ENCODE data around the gene ANAPC5. TPM values are rescaled to one million over a fixed set of nuclear protein-coding genes. Genes with fewer than 3 reads are reported as not detected.

Gene ANAPC5
- total and polyA plus RNA-seq, 2 experiments from 2014 or later = 128 to 144 TPM

DNA sequence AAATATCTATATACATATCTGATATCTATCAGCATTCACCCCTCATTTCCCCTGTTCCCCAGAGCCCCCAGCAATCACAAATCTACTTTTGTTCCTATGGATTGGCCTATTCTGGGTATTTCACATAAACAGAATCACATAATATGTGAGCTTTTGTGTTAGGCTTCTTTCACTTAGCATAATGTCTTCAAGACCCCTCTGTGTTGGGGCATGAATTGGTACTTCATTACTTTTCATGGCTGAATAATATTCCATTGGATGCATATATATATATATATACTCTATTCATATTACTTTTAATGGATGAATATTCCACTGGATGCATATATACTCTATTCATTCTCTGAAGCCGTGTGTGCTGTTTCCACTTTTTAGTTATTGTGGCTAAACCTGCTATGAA lies 84.4 kb downstream of the ANAPC5 start:
- no peaks in the 10 kb centered on the region for H3K79me2 ChIP-seq (ENCODE audit: insufficient read depth)
- in situ Hi-C loops (cut with MboI) = no loop called here
- WGBS, 2 experiments (ENCODE audit: low coverage in 1 of 2, low lambda C conversion rate in 2 of 2, missing lambda C conversion rate in 2 of 2) = 100% methylated on average over 1 of the region's 1 CpG

GRCh38 chr12:121264951-121265515 lies 87.2 kb downstream of the ANAPC5 start:
- Histone ChIP-seq H3K4me2 (ENCODE audit: unreplicated experiment) (no peak overlapping the region), H3F3A (ENCODE audit: insufficient read depth) (no peaks in the 10 kb centered on the region)
- WGBS, 2 experiments (ENCODE audit: low coverage in 1 of 2, low lambda C conversion rate in 2 of 2, missing lambda C conversion rate in 2 of 2) = 86 to 87% methylated on average over 10 of the region's 10 CpGs

More for the DNA sequence above, 84.4 kb downstream of the ANAPC5 start:
- H3K27ac ChIP-seq = no peak overlapping the region
- H3K4me3 ChIP-seq = no peak overlapping the region
- no peaks in the 10 kb centered on the region for H3K4me1 ChIP-seq (ENCODE audit: insufficient read depth)
- H3K36me3 ChIP-seq (ENCODE audit: low read depth) = peaks cover 28% of the 10 kb centered on the region; the same call in 1 of the 2 replicates
- H3K4me2 ChIP-seq (ENCODE audit: unreplicated experiment) = no peak overlapping the region
- no peak overlapping the region for H2AFZ ChIP-seq
- H3K27me3 ChIP-seq (replicated peaks; ENCODE audit: insufficient read depth) = no peaks in the 10 kb centered on the region
- H3K9me3 ChIP-seq (ENCODE audit: low read depth) = no peaks in the 10 kb centered on the region
- H4K20me1 ChIP-seq (ENCODE audit: insufficient read depth) = no peaks in the 10 kb centered on the region
- H3F3A ChIP-seq (ENCODE audit: insufficient read depth) = no peaks in the 10 kb centered on the region
- no peaks in the 10 kb centered on the region for H3K9me2 ChIP-seq (ENCODE audit: insufficient read depth)
- no peak for DNase-seq
- TF ChIP-seq EZH2phosphoT487 (IDR thresholded peaks at IDR 0.05; ENCODE audit: insufficient read depth, low read depth) (no peak), EZH2 (IDR thresholded peaks at IDR 0.05; ENCODE audit: insufficient read depth, poor library complexity, severe bottlenecking) (no peak)
- no peak overlapping the region for H3K9ac ChIP-seq

GRCh38 chr12:121264135-121264534 lies 88.1 kb downstream of the ANAPC5 start:
- in situ Hi-C loops (cut with MboI) = no loop called here
- no peaks in the 10 kb centered on the region for H3F3A ChIP-seq (ENCODE audit: insufficient read depth)
- H3K9me2 ChIP-seq (ENCODE audit: insufficient read depth) = no peaks in the 10 kb centered on the region
- no peak overlapping the region for H3K4me2 ChIP-seq (ENCODE audit: unreplicated experiment)
- no peaks in the 10 kb centered on the region for H3K27me3 ChIP-seq (replicated peaks; ENCODE audit: insufficient read depth)
- TF ChIP-seq EZH2 (IDR thresholded peaks at IDR 0.05; ENCODE audit: insufficient read depth, poor library complexity, severe bottlenecking) (no peak), EZH2phosphoT487 (IDR thresholded peaks at IDR 0.05; ENCODE audit: insufficient read depth, low read depth) (no peak)
- H2AFZ ChIP-seq = no peak overlapping the region
- no peaks in the 10 kb centered on the region for H4K20me1 ChIP-seq (ENCODE audit: insufficient read depth)
- peaks cover 21% of the 10 kb centered on the region; the same call in 1 of the 2 replicates for H3K36me3 ChIP-seq (ENCODE audit: low read depth)
- no peak overlapping the region for H3K9ac ChIP-seq
- H3K27ac ChIP-seq = no peak overlapping the region
- H3K4me1 ChIP-seq (ENCODE audit: insufficient read depth) = no peaks in the 10 kb centered on the region
- no peaks in the 10 kb centered on the region for H3K9me3 ChIP-seq (ENCODE audit: low read depth)
- 87 to 93% methylated on average over 8 of the region's 8 CpGs for WGBS, 2 experiments (ENCODE audit: low coverage in 1 of 2, low lambda C conversion rate in 2 of 2, missing lambda C conversion rate in 2 of 2)
- DNase-seq = no peak
- H3K79me2 ChIP-seq (ENCODE audit: insufficient read depth) = no peaks in the 10 kb centered on the region
- H3K4me3 ChIP-seq = no peak overlapping the region

More at GRCh38 chr12:121264951-121265515, 87.2 kb downstream of the ANAPC5 start:
- Histone ChIP-seq H3K9me2 (ENCODE audit: insufficient read depth) (no peaks in the 10 kb centered on the region), H3K4me1 (ENCODE audit: insufficient read depth) (no peaks in the 10 kb centered on the region), H2AFZ (no peak overlapping the region), H3K9me3 (ENCODE audit: low read depth) (no peaks in the 10 kb centered on the region), H3K27me3 (replicated peaks; ENCODE audit: insufficient read depth) (no peaks in the 10 kb centered on the region), H3K9ac (no peak overlapping the region), H3K4me3 (no peak overlapping the region), H4K20me1 (ENCODE audit: insufficient read depth) (no peaks in the 10 kb centered on the region), H3K27ac (no peak overlapping the region), H3K79me2 (ENCODE audit: insufficient read depth) (no peaks in the 10 kb centered on the region), H3K36me3 (ENCODE audit: low read depth) (peaks cover 24% of the 10 kb centered on the region; the same call in 1 of the 2 replicates)
- in situ Hi-C loops (cut with MboI) = no loop called here
- TF ChIP-seq EZH2 (IDR thresholded peaks at IDR 0.05; ENCODE audit: insufficient read depth, poor library complexity, severe bottlenecking) (no peak), EZH2phosphoT487 (IDR thresholded peaks at IDR 0.05; ENCODE audit: insufficient read depth, low read depth) (no peak)
- no peak for DNase-seq

DNA sequence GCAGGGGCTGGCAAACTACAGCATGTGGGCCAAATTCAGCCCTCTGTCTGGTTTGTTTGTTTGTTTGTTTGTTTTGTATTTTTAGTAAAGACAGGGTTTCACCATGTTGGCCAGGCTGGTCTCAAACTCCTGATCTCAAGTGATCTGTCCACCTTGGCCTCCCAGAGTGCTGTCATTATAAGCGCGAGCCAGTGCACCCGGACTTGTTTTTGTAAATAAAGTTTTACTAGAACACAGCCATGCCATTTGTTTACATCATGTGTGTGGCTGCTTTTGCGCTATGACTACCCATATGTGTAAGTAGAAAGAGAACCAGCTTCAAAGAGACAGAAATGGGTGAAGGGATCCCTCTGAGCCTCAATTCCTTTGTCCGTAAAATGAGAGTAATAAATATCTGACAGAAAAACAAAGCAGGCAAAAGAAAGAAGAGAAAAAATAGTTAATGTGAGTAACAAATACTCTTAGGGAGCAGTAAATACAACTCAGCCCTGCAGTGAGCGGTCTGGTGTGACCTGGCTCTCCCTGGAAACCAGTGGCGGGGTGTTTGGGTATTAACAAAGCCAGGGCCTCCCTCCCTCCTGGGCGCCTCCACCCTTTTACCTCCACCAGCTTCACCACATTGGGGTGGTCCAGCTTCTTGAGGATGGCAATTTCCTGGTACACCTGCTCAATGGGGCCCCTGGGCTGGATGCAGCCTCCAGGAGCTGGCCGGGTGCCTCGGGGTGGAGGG lies 88.8 kb downstream of the ANAPC5 start:
- Histone ChIP-seq H3F3A (ENCODE audit: insufficient read depth) (no peaks in the 10 kb centered on the region), H3K4me1 (ENCODE audit: insufficient read depth) (no peaks in the 10 kb centered on the region), H3K79me2 (ENCODE audit: insufficient read depth) (no peaks in the 10 kb centered on the region), H3K4me2 (ENCODE audit: unreplicated experiment) (no peak overlapping the region), H3K9me3 (ENCODE audit: low read depth) (no peaks in the 10 kb centered on the region), H3K27ac (no peak overlapping the region), H3K36me3 (ENCODE audit: low read depth) (peaks cover 14% of the 10 kb centered on the region; the same call in 1 of the 2 replicates), H3K9ac (no peak overlapping the region), H4K20me1 (ENCODE audit: insufficient read depth) (no peaks in the 10 kb centered on the region), H3K27me3 (replicated peaks; ENCODE audit: insufficient read depth) (no peaks in the 10 kb centered on the region), H3K9me2 (ENCODE audit: insufficient read depth) (no peaks in the 10 kb centered on the region), H3K4me3 (no peak overlapping the region), H2AFZ (no peak overlapping the region)
- in situ Hi-C loops (cut with MboI) = no loop called here
- WGBS, 2 experiments (ENCODE audit: low coverage in 1 of 2, low lambda C conversion rate in 2 of 2, missing lambda C conversion rate in 2 of 2) = 95 to 97% methylated on average over 10 of the region's 10 CpGs
- no peak for TF ChIP-seq EZH2phosphoT487 (IDR thresholded peaks at IDR 0.05; ENCODE audit: insufficient read depth, low read depth)
- no peak for TF ChIP-seq EZH2 (IDR thresholded peaks at IDR 0.05; ENCODE audit: insufficient read depth, poor library complexity, severe bottlenecking)
- no peak for DNase-seq
